Measurements from ENCODE around the gene FOXO4. TPM values are rescaled to one million over a fixed set of nuclear protein-coding genes. Genes with fewer than 3 reads are reported as not detected.

Gene FOXO4
- total RNA-seq, 2 experiments from 2014 or later = 6.0 to 8.7 TPM

DNA sequence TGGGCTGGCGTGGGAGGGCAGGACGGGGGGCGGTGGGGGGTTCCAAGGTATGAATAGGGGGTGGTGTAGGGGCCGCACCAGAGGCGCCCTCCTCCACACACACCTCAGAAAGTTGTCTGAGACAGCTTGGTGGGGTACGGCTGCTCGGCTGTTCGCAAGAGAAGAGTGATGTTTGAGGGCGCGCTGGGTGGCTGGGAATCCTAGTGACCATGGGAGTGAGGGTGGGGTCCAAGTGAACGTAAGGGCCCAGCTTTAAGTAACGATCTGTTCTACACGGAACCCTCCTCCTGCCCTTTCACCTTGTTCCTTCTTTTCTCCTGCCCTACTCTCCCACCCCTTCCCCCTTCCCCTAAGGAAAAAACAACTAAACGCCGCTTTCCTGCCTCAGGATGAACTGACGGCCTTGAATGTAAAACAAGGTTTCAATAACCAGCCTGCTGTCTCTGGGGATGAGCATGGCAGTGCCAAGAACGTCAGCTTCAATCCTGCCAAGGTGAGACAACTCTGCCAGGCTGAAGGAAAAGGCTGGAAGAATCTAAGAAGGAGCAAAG, 23.4 kb downstream of the FOXO4 start:
- Mint-ChIP-seq H3K36me3 (ENCODE audit: low read depth) (peaks cover 15% of the 10 kb centered on the region), H3K27me3 (no peaks in the 10 kb centered on the region), H3K9me3 (no peaks in the 10 kb centered on the region), H3K27ac (peak overlapping the region; percentile 85), H3K4me3 (peak overlapping the region; percentile 79), H3K4me1 (ENCODE audit: low read depth) (peaks cover 24% of the 10 kb centered on the region)
- intact Hi-C loops (cut with micrococcal nuclease) = no loop called here
- CTCF ChIA-PET = interaction anchor here (1.4 to 3.3 kb wide), 5 partner anchors 10 to 63 kb away, joined by 3 to 19 read pairs (median 5); no protein-coding TSS in a partner anchor
- DNase-seq (no peak), ATAC-seq (no peak)
- TF ChIP-seq CTCF (IDR thresholded peaks at IDR 0.05) = no peak
- POLR2A ChIA-PET = interaction anchor here (1.1 to 2.1 kb wide), 7 partner anchors 11 to 20 kb away, joined by 3 to 9 read pairs (median 4); partner anchors contain the start of gene CXorf65

DNA sequence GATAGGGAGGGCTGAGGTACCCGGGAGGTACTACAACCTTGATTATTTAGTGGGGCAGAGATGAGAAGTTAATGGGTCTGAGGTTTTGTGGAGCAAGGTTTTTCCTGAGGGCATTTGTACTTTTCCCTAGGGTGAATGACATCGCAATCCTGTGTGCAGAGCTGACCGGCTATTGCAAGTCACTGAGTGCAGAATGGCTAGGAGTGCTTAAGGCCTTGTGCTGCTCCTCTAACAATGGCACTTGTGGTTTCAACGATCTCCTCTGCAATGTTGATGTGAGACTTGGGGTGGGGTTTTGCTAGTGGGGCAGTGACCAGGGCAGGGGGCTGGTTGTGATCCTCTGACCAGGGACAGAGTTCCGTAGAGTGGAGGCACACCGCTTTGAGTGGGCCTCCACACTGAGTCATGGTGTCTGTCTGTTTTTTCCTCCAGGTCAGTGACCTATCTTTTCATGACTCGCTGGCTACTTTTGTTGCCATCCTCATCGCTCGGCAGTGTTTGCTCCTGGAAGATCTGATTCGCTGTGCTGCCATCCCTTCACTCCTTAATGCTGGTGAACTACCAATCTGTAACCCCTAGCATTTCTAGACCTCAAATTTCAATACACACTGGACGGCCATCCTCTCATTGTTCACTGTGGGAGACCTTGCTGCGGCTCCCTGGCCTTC, 32.6 kb downstream of the FOXO4 start:
- peaks cover 21% of the 10 kb centered on the region for H3K4me1 Mint-ChIP-seq (ENCODE audit: low read depth)
- DNase-seq (no peak), ATAC-seq (no peak)
- H3K27me3 Mint-ChIP-seq = no peaks in the 10 kb centered on the region
- peak overlapping the region; percentile 75 for H3K27ac Mint-ChIP-seq
- intact Hi-C loops (cut with micrococcal nuclease) = no loop called here
- ChIA-PET CTCF (interaction anchor here (0.7 to 3.7 kb wide), 17 partner anchors 9 to 158 kb away, joined by 3 to 62 read pairs (median 3); partner anchors contain the start of gene MED12), POLR2A (interaction anchor here (1.8 kb wide), 1 partner anchor 20 kb away, joined by 4 read pairs; no protein-coding TSS in a partner anchor)
- no peaks in the 10 kb centered on the region for H3K9me3 Mint-ChIP-seq
- no peak overlapping the region for H3K4me3 Mint-ChIP-seq
- H3K36me3 Mint-ChIP-seq (ENCODE audit: low read depth) = peaks cover 42% of the 10 kb centered on the region
- no peak for TF ChIP-seq CTCF (IDR thresholded peaks at IDR 0.05)

DNA sequence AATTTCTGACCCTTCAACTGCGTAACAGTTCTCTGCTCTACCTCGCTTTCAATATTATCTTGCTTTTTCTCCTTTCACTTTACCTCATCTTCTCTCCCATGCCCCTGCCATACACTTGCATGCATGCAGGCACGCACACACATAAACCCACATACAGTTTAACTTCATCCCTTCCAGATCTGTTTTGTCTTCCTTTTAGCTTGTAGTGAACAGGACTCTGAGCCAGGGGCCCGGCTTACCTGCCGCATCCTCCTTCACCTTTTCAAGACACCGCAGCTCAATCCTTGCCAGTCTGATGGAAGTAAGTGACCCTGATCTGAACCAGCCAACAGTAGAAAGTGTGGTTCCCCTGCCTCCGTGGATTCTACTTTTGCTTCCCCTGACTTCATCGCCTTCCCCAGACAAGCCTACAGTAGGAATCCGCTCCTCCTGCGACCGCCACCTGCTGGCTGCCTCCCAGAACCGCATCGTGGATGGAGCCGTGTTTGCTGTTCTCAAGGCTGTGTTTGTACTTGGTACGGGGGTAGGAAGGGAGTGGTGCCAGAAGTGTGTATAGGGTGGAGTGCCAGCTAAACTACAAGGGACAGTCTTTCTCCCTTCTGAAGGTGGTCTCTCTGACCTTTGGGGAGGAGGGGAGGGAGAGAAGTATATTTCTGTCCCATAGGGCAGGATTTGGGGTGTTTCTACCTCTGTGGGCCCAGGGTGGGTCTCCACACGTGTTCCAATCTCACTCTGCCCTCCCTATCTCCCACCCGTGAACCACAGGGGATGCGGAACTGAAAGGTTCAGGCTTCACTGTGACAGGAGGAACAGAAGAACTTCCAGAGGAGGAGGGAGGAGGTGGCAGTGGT, 33.5 kb downstream of the FOXO4 start:
- H3K27me3 Mint-ChIP-seq = no peaks in the 10 kb centered on the region
- peak; percentile 77 for DNase-seq
- peak overlapping the region; percentile 63 for H3K4me3 Mint-ChIP-seq
- no peaks in the 10 kb centered on the region for H3K9me3 Mint-ChIP-seq
- ATAC-seq = peak; percentile 93
- ChIA-PET CTCF (interaction anchor here (0.7 to 3.7 kb wide), 16 partner anchors 8 to 159 kb away, joined by 3 to 62 read pairs (median 3); partner anchors contain the start of gene MED12), POLR2A (interaction anchor here (0.6 to 1.8 kb wide), 6 partner anchors 8 to 35 kb away, joined by 3 to 4 read pairs (median 3); partner anchors contain the start of gene FOXO4)
- peaks cover 21% of the 10 kb centered on the region for H3K4me1 Mint-ChIP-seq (ENCODE audit: low read depth)
- H3K36me3 Mint-ChIP-seq (ENCODE audit: low read depth) = peaks cover 39% of the 10 kb centered on the region
- peak; percentile 68 for TF ChIP-seq CTCF (IDR thresholded peaks at IDR 0.05)
- intact Hi-C loops (cut with micrococcal nuclease) = no loop called here
- peak overlapping the region; percentile 75 for H3K27ac Mint-ChIP-seq

DNA sequence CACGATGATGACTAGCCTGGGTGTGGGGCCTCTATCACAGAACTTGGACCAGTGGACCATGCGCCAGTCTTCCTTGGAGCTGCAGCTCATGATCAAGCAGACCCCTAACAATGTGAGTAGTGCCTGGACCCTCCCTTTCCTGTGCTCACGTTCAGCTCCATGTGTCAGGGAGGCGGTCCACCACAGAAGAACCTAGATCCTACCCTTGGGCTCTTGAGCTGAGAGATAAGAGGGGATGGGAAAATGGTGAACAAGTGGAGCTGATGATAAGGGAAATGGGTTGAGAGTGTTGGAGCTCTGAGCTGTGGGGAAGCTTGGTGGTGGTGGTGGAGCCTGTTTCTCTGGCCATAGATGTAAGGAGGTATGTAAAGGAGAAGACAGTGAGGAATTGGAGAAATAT, 35.9 kb downstream of the FOXO4 start:
- Mint-ChIP-seq H3K27ac (no peak overlapping the region), H3K4me1 (ENCODE audit: low read depth) (peaks cover 22% of the 10 kb centered on the region), H3K9me3 (no peaks in the 10 kb centered on the region), H3K4me3 (no peak overlapping the region), H3K27me3 (no peaks in the 10 kb centered on the region), H3K36me3 (ENCODE audit: low read depth) (peaks cover 37% of the 10 kb centered on the region)
- no peak for TF ChIP-seq CTCF (IDR thresholded peaks at IDR 0.05)
- ChIA-PET CTCF (interaction anchor here (1.4 to 3.7 kb wide), 3 partner anchors 30 to 37 kb away, joined by 3 to 62 read pairs (median 5); no protein-coding TSS in a partner anchor), POLR2A (interaction anchor here (0.7 kb wide), 1 partner anchor 20 kb away, joined by 3 read pairs; the partner anchor contains the start of gene IL2RG)
- intact Hi-C loops (cut with micrococcal nuclease) = no loop called here
- DNase-seq (no peak), ATAC-seq (no peak)
